Measurements from ENCODE around the gene KLHDC8B.

Gene KLHDC8B

GRCh38 chr3:49161197-49161596 lies 10.2 kb upstream of the KLHDC8B start:
- no peak for DNase-seq

GRCh38 chr3:49161808-49162530 lies 9.4 kb upstream of the KLHDC8B start:
- no peak for DNase-seq

- DNase-seq = no peak
Observed at GRCh38 chr3:49162751-49163419, 8.5 kb upstream of the KLHDC8B start.

GRCh38 chr3:49163609-49164008 lies 7.8 kb upstream of the KLHDC8B start:
- DNase-seq = no peak

- DNase-seq = no peak
Observed at GRCh38 chr3:49164983-49165720, 6.2 kb upstream of the KLHDC8B start.

GRCh38 chr3:49165771-49166751 lies 5.3 kb upstream of the KLHDC8B start, which contains the start of gene CCDC71:
Gene CCDC71, minus strand, starts transcription at chr3:49166331. Its CDS starts 2,123 bp downstream, at chr3:49164208.
- DNase-seq = peak; percentile 81

GRCh38 chr3:49166752-49167556 lies 4.4 kb upstream of the KLHDC8B start:
- DNase-seq = no peak

- DNase-seq = no peak
Observed at GRCh38 chr3:49170744-49171118, 667 bp upstream of the KLHDC8B start.

GRCh38 chr3:49171775-49172500 lies 540 bp downstream of the KLHDC8B start:
- DNase-seq = no peak

- DNase-seq = no peak
Observed at GRCh38 chr3:49172551-49173041, 1.2 kb downstream of the KLHDC8B start.

GRCh38 chr3:49173116-49173791 lies 1.9 kb downstream of the KLHDC8B start:
- no peak for DNase-seq

GRCh38 chr3:49173792-49174170 lies 2.4 kb downstream of the KLHDC8B start:
- no peak for DNase-seq

GRCh38 chr3:49174397-49174985 lies 3.1 kb downstream of the KLHDC8B start:
- no peak for DNase-seq

GRCh38 chr3:49175530-49175929 lies 4.1 kb downstream of the KLHDC8B start:
- DNase-seq = no peak

GRCh38 chr3:49177073-49177472 lies 5.7 kb downstream of the KLHDC8B start:
- no peak for DNase-seq

- no peak for DNase-seq
Observed at GRCh38 chr3:49180116-49180515, 8.7 kb downstream of the KLHDC8B start.

GRCh38 chr3:49181351-49181750 lies 10.0 kb downstream of the KLHDC8B start:
- no peak for DNase-seq

GRCh38 chr3:49182682-49183081 lies 11.3 kb downstream of the KLHDC8B start:
- no peak for DNase-seq

- DNase-seq = no peak
Observed at GRCh38 chr3:49183873-49184272, 12.5 kb downstream of the KLHDC8B start.

- DNase-seq = no peak
Observed at GRCh38 chr3:49191741-49192140, 20.3 kb downstream of the KLHDC8B start.

Data from CD4-positive, alpha-beta T cell treated with Interleukin-21 for 1 hour (primary cell).